HepG2 (cell line): ENCODE measurements around the gene BPGM. TPM values are rescaled to one million over a fixed set of nuclear protein-coding genes. Genes with fewer than 3 reads are reported as not detected.

Experiments used
- ATAC-seq: fragments of 200-7000 bp; cut with Tn5 transposase; 3 replicates; pipeline ENCODE4 v1.9.1; 2020; ENCODE audit warnings: mild to moderate bottlenecking, moderate library complexity
- BruUV-seq: library from RNA; stranded (reverse); fragments of 400-500 nt; replicated peaks from 2 replicates; lab custom pipeline; 2021; lab: Mats Ljungman, UMichigan
- CTCF ChIA-PET: fragments of 300-600 bp; formaldehyde crosslinking; extraction: SDS; loops from one replicate; lab custom pipeline; 2021; ENCODE audit warnings: low total read pairs, inconsistent platforms, low intra/inter-chr PET ratio; lab: Yijun Ruan, JAX
- POLR2A ChIA-PET: fragments of 350-600 bp; sonication (Branson Sonifier 250); formaldehyde crosslinking; loops from one replicate; lab custom pipeline; 2020; ENCODE audit warnings: antibody characterized with exemption, inconsistent platforms; lab: Yijun Ruan, JAX
- DNase-seq: peaks from one replicate; pipeline ENCODE4 v3.0.0-alpha.2; 2015; ENCODE audit warnings: low spot score
- FAIRE-seq: peaks from 3 replicates; lab custom pipeline; 2011; peaks lifted over from hg19 to GRCh38; lab: Jason Lieb, UNC
- H2AFZ ChIP-seq: one replicate; pipeline ENCODE4 v1.6.1; 2011; ENCODE audit warnings: low read length, inconsistent platforms
- H3K27ac ChIP-seq: fragments of 300-600 bp; 3 replicates; pipeline ENCODE4 v1.8.0; 2011; ENCODE audit warnings: mixed run types, mild to moderate bottlenecking, mixed read lengths, low read length, inconsistent platforms; ENCODE audit not compliant: insufficient read depth; ENCODE audit errors: extremely low read length
- H3K27me3 ChIP-seq, 2 experiments: fragments of 200-600 bp in 1 of 2; 2 replicates in 1 of 2; 3 replicates in 1 of 2; pipeline versions ENCODE4 v1.6.0 to v1.8.0; 2011; ENCODE audit warnings: low read length in 2 of 2, mild to moderate bottlenecking in 2 of 2, moderate library complexity in 2 of 2, inconsistent platforms in 1 of 2; ENCODE audit not compliant: insufficient read depth in 2 of 2, control insufficient read depth in 1 of 2
- H3K36me3 ChIP-seq, 2 experiments: fragments of 200-600 bp in 1 of 2; replicated peaks in 1 of 2; 2 replicates in 1 of 2; 3 replicates in 1 of 2; pipeline versions ENCODE4 v1.5.1 to v1.8.0; 2011; ENCODE audit warnings: low read length in 2 of 2, inconsistent platforms in 1 of 2; ENCODE audit not compliant: insufficient read depth in 2 of 2, control insufficient read depth in 1 of 2
- H3K4me1 ChIP-seq: 2 replicates; pipeline ENCODE4 v1.5.1; 2012; ENCODE audit warnings: low read length, inconsistent platforms; ENCODE audit not compliant: insufficient read depth
- H3K4me2 ChIP-seq: 2 replicates; pipeline ENCODE4 v1.6.0; 2011; ENCODE audit warnings: low read depth, low read length, inconsistent platforms
- H3K4me3 ChIP-seq, 3 experiments: fragments of 200-600 bp in 1 of 3; sonication (generic), shearing (Covaris generic) in 1 of 3; replicated peaks in 1 of 3; 2 replicates each; pipeline ENCODE4 v1.5.1; 2011 to 2016; ENCODE audit warnings: low read length in 3 of 3, inconsistent platforms in 2 of 3, low read depth in 2 of 3, mild to moderate bottlenecking in 2 of 3, control low read depth in 1 of 3, mixed read lengths in 1 of 3; ENCODE audit not compliant: insufficient read depth in 1 of 3
- H3K79me2 ChIP-seq: one replicate; pipeline ENCODE4 v1.6.1; 2011; ENCODE audit warnings: low read length, inconsistent platforms; ENCODE audit not compliant: insufficient read depth
- H3K9ac ChIP-seq: 2 replicates; pipeline ENCODE4 v1.6.0; 2011; ENCODE audit warnings: mild to moderate bottlenecking, low read depth, low read length, inconsistent platforms; ENCODE audit not compliant: insufficient read depth
- H3K9me3 ChIP-seq: 2 replicates; pipeline ENCODE4 v1.5.1; 2012; ENCODE audit warnings: mild to moderate bottlenecking, low read length
- H4K20me1 ChIP-seq: 2 replicates; pipeline ENCODE4 v1.6.0; 2011; ENCODE audit warnings: inconsistent platforms, mild to moderate bottlenecking, low read length, moderate library complexity; ENCODE audit not compliant: insufficient read depth
- CENPT ChIP-seq: sonication (generic); formaldehyde crosslinking; IDR thresholded peaks from 2 replicates; pipeline ENCODE4 v1.8.0; 2022; ENCODE audit warnings: low read depth, mild to moderate bottlenecking, moderate library complexity, missing genetic modification reagents
- SOX5 ChIP-seq: IDR thresholded peaks from 2 replicates; pipeline ENCODE4 v1.6.1; 2016; ENCODE audit warnings: borderline replicate concordance
- ZNF446 ChIP-seq: sonication (generic); formaldehyde crosslinking; IDR thresholded peaks from 2 replicates; pipeline ENCODE4 v1.5.0; 2020; ENCODE audit warnings: mild to moderate bottlenecking, missing genetic modification reagents
- WGBS: methylation state at CpG from one replicate; pipeline ENCODE4 v1.1.6; 2017; ENCODE audit warnings: low lambda C conversion rate; 5-methylcytosine and 5-hydroxymethylcytosine counted together
- in situ Hi-C: cut with HindIII; loops from 2 replicates; pipeline ENCODE4 v1.10.0; 2017; ENCODE audit warnings: low pct_unique_long_range_greater_than_20kb; ENCODE audit not compliant: extremely low pct_ligation_motif_present
- intact Hi-C: fragments of 100-400 bp; cut with micrococcal nuclease; formaldehyde crosslinking; loops from one replicate; pipeline ENCODE4 v1.10.0; 2022; ENCODE audit not compliant: unreplicated experiment
- polyA plus RNA-seq, 8 experiments: library from polyadenylated mRNA; depleted of rRNA in 3 of 8; stranded (reverse) in 7 of 8; unstranded in 1 of 8; fragments of >200 nt; fragmentation: Illumina TruSeq in 4 of 8; extraction: Trizol in 4 of 8; gene quantifications; 2 replicates each; pipeline versions ENCODE4 v1.2.1 to v1.2.3, GENCODE V29; 2011 to 2016; ENCODE audit warnings: low read depth in 4 of 8, missing spikeins in 1 of 8, mixed read lengths in 1 of 8; ENCODE audit not compliant: insufficient read depth in 1 of 8
- total RNA-seq, 5 experiments: library from RNA; depleted of rRNA; stranded (reverse); fragments of >200 nt; fragmentation: Illumina TruSeq; extraction: Trizol; gene quantifications; 2 replicates each; pipeline ENCODE4 v1.2.3, GENCODE V29; 2016; ENCODE audit warnings: low read depth in 1 of 5
- TF ChIP-seq, protein P1 (sequence below), 2 experiments: fragments of 450-650 bp in 1 of 2; sonication (generic) in 1 of 2; formaldehyde crosslinking in 1 of 2; IDR thresholded peaks; 2 replicates each; pipeline versions ENCODE4 v1.6.1 to v1.8.0; 2016 to 2022; ENCODE audit warnings: antibody characterized with exemption in 1 of 2, mild to moderate bottlenecking in 1 of 2, missing genetic modification reagents in 1 of 2
- TF ChIP-seq, protein P2 (sequence below): IDR thresholded peaks from 2 replicates; pipeline ENCODE4 v1.6.1; 2016; ENCODE audit warnings: control low read depth
- TF ChIP-seq, protein P3 (sequence below): sonication (generic); formaldehyde crosslinking; IDR thresholded peaks from 2 replicates; pipeline ENCODE4 v1.4.0; 2020; ENCODE audit warnings: mild to moderate bottlenecking, missing genetic modification reagents, borderline replicate concordance

BPGM gene
- total and polyA plus RNA-seq, 2 of the 13 experiments (the other 11 are each of a cell fraction or from before 2014, with no cell fraction given) = 4.0 to 7.5 TPM

DNA sequence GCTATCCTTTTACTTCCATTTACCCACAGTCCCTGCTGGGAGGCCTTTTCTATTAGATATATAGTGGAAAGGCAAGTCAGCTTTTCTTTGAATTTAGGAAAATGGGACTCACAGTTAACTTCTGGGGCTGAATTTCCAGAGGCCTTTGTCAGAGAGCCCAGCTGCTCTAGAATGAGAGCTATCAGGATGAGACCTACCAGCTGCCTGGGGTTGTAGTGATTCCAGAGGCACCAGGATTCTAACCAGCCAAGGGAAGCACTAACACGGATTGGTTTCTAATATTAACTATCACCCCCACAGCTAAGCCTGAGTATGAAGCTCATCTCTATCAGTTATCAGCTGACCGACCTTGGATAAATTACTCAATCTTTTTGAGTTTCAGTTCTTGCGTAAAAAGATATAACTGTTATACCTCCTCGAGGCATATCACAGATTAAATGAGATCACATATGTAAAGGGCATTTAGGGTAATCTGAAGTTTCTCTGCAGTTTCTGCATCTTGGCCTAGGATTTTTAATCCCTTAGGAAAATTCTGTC lies 76.2 kb downstream of the BPGM start (continued):
- TF ChIP-seq, protein P1, sequence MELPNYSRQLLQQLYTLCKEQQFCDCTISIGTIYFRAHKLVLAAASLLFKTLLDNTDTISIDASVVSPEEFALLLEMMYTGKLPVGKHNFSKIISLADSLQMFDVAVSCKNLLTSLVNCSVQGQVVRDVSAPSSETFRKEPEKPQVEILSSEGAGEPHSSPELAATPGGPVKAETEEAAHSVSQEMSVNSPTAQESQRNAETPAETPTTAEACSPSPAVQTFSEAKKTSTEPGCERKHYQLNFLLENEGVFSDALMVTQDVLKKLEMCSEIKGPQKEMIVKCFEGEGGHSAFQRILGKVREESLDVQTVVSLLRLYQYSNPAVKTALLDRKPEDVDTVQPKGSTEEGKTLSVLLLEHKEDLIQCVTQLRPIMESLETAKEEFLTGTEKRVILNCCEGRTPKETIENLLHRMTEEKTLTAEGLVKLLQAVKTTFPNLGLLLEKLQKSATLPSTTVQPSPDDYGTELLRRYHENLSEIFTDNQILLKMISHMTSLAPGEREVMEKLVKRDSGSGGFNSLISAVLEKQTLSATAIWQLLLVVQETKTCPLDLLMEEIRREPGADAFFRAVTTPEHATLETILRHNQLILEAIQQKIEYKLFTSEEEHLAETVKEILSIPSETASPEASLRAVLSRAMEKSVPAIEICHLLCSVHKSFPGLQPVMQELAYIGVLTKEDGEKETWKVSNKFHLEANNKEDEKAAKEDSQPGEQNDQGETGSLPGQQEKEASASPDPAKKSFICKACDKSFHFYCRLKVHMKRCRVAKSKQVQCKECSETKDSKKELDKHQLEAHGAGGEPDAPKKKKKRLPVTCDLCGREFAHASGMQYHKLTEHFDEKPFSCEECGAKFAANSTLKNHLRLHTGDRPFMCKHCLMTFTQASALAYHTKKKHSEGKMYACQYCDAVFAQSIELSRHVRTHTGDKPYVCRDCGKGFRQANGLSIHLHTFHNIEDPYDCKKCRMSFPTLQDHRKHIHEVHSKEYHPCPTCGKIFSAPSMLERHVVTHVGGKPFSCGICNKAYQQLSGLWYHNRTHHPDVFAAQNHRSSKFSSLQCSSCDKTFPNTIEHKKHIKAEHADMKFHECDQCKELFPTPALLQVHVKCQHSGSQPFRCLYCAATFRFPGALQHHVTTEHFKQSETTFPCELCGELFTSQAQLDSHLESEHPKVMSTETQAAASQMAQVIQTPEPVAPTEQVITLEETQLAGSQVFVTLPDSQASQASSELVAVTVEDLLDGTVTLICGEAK (IDR thresholded peaks at IDR 0.05) = no peak
- TF ChIP-seq, protein P1 (CRISPR knock-in tag; IDR thresholded peaks at IDR 0.05) = no peak

DNA sequence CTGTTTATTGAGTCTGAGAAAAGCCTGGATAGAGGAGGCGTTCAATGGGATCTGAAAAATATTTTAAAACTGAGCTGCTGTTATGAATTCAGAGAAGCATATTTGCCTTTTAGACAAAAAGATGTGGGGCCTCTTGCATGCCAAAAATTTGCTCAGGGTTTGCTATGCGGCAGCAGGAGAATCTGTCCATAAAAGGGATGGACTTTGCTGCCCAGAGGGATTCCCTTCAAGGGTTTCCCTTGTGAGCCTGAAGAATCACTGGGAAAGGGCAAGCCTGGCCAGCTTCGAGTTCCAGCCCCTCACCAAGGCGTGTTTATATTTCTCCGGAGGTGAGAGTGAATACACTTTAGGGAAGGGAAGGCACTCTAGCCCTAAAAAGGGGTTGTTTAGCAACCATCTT lies 77.2 kb downstream of the BPGM start:
- Histone ChIP-seq H3K9me3 (no peaks in the 10 kb centered on the region), H3K4me2 (no peak overlapping the region), H3K79me2 (no peaks in the 10 kb centered on the region), H3K36me3 (no peaks in the 10 kb centered on the region), H3K27ac (no peak overlapping the region), H3K4me3 (no peak overlapping the region), H3K4me1 (peaks cover 17% of the 10 kb centered on the region), H4K20me1 (no peaks in the 10 kb centered on the region), H2AFZ (no peak overlapping the region), H3K9ac (no peak overlapping the region), H3K27me3 (peaks cover 1 to 5% of the 10 kb centered on the region in 2 experiments; a peak in 1 of 5 replicates)
- POLR2A ChIA-PET = interaction anchor here (1.0 kb wide), 1 partner anchor 78 kb away, joined by 3 read pairs; no protein-coding TSS in a partner anchor
- intact Hi-C loops = loop anchor here (10.0 kb wide), 1 partner anchor 221 kb away; no protein-coding TSS in a partner anchor
- no peak for ATAC-seq
- no peak for DNase-seq
- no TSS peak for BruUV-seq
- CTCF ChIA-PET = interaction anchor here (1.2 kb wide), 1 partner anchor 220 kb away, joined by 3 read pairs; no protein-coding TSS in a partner anchor
- no peak for FAIRE-seq
- in situ Hi-C loops = no loop called here
- WGBS = 77% methylated on average over 3 of the region's 5 CpGs
- TF ChIP-seq, protein P2, sequence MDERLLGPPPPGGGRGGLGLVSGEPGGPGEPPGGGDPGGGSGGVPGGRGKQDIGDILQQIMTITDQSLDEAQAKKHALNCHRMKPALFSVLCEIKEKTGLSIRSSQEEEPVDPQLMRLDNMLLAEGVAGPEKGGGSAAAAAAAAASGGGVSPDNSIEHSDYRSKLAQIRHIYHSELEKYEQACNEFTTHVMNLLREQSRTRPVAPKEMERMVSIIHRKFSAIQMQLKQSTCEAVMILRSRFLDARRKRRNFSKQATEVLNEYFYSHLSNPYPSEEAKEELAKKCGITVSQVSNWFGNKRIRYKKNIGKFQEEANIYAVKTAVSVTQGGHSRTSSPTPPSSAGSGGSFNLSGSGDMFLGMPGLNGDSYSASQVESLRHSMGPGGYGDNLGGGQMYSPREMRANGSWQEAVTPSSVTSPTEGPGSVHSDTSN (CRISPR knock-in tag) = no peak
- TF ChIP-seq SOX5 (CRISPR knock-in tag) (no peak), CENPT (CRISPR knock-in tag) (no peak), ZNF446 (CRISPR knock-in tag) (no peak)
- TF ChIP-seq, protein P3, sequence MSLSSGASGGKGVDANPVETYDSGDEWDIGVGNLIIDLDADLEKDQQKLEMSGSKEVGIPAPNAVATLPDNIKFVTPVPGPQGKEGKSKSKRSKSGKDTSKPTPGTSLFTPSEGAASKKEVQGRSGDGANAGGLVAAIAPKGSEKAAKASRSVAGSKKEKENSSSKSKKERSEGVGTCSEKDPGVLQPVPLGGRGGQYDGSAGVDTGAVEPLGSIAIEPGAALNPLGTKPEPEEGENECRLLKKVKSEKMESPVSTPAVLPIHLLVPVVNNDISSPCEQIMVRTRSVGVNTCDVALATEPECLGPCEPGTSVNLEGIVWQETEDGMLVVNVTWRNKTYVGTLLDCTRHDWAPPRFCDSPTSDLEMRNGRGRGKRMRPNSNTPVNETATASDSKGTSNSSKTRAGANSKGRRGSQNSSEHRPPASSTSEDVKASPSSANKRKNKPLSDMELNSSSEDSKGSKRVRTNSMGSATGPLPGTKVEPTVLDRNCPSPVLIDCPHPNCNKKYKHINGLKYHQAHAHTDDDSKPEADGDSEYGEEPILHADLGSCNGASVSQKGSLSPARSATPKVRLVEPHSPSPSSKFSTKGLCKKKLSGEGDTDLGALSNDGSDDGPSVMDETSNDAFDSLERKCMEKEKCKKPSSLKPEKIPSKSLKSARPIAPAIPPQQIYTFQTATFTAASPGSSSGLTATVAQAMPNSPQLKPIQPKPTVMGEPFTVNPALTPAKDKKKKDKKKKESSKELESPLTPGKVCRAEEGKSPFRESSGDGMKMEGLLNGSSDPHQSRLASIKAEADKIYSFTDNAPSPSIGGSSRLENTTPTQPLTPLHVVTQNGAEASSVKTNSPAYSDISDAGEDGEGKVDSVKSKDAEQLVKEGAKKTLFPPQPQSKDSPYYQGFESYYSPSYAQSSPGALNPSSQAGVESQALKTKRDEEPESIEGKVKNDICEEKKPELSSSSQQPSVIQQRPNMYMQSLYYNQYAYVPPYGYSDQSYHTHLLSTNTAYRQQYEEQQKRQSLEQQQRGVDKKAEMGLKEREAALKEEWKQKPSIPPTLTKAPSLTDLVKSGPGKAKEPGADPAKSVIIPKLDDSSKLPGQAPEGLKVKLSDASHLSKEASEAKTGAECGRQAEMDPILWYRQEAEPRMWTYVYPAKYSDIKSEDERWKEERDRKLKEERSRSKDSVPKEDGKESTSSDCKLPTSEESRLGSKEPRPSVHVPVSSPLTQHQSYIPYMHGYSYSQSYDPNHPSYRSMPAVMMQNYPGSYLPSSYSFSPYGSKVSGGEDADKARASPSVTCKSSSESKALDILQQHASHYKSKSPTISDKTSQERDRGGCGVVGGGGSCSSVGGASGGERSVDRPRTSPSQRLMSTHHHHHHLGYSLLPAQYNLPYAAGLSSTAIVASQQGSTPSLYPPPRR (CRISPR knock-in tag) = no peak
